ENCODE data around the gene RNF115.

DNA sequence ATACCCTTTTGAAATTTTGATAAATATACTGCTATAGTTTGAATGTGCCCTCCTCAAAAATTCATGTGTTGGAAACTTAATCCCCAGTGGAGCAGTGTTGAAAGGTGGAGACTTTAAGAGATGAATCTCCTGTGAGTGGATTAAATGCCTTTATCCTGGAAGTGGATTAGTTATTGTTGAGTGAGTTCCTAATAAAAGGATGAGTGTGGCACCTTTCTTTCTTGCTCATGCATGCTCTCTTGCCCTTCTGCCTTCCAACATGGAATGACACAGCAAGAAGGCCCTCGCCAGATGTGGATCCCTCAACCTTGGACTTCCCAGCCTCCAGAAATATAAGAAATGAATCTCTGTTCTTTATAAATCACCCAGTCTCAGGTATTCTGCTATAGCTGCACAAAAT lies 52.8 kb downstream of the RNF115 start:
- TF ChIP-seq CTCF (IDR thresholded peaks at IDR 0.05; ENCODE audit: low read depth, low read length, missing input control), result no peak
- no peak for TF ChIP-seq RAD21 (IDR thresholded peaks at IDR 0.05)
- TF ChIP-seq ATF3 (IDR thresholded peaks at IDR 0.05), result no peak
- no peak for TF ChIP-seq MAX (IDR thresholded peaks at IDR 0.05)
- no peak for TF ChIP-seq YY1 (IDR thresholded peaks at IDR 0.05)
- TF ChIP-seq, protein P1, sequence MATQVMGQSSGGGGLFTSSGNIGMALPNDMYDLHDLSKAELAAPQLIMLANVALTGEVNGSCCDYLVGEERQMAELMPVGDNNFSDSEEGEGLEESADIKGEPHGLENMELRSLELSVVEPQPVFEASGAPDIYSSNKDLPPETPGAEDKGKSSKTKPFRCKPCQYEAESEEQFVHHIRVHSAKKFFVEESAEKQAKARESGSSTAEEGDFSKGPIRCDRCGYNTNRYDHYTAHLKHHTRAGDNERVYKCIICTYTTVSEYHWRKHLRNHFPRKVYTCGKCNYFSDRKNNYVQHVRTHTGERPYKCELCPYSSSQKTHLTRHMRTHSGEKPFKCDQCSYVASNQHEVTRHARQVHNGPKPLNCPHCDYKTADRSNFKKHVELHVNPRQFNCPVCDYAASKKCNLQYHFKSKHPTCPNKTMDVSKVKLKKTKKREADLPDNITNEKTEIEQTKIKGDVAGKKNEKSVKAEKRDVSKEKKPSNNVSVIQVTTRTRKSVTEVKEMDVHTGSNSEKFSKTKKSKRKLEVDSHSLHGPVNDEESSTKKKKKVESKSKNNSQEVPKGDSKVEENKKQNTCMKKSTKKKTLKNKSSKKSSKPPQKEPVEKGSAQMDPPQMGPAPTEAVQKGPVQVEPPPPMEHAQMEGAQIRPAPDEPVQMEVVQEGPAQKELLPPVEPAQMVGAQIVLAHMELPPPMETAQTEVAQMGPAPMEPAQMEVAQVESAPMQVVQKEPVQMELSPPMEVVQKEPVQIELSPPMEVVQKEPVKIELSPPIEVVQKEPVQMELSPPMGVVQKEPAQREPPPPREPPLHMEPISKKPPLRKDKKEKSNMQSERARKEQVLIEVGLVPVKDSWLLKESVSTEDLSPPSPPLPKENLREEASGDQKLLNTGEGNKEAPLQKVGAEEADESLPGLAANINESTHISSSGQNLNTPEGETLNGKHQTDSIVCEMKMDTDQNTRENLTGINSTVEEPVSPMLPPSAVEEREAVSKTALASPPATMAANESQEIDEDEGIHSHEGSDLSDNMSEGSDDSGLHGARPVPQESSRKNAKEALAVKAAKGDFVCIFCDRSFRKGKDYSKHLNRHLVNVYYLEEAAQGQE (IDR thresholded peaks at IDR 0.05), result no peak
- TF ChIP-seq JUND (IDR thresholded peaks at IDR 0.05), result no peak
- TF ChIP-seq EGR1 (IDR thresholded peaks at IDR 0.05; ENCODE audit: low read depth in 2 of 2), result no peak
- no peak for TF ChIP-seq RXRA (IDR thresholded peaks at IDR 0.05)
- no peak for TF ChIP-seq TAF1 (conservative IDR thresholded peaks at IDR 0.05)
